Type B pancreatic cell (in vitro differentiated cells): ENCODE results near the gene MGMT. TPM values are rescaled to one million over a fixed set of nuclear protein-coding genes. Genes with fewer than 3 reads are reported as not detected.

Source experiments
- DNase-seq: peaks from one replicate; pipeline ENCODE4 v3.0.0; 2021; ENCODE audit warnings: mixed read lengths; ENCODE audit not compliant: unreplicated experiment; ENCODE audit errors: extremely low spot score
- H3K27ac Mint-ChIP-seq: 2 replicates; pipeline ENCODE4 v1.8.0; 2021; ENCODE audit warnings: mild to moderate bottlenecking, mixed read lengths
- H3K27me3 Mint-ChIP-seq: 2 replicates; pipeline ENCODE4 v1.8.0; 2021; ENCODE audit warnings: mixed read lengths
- H3K36me3 Mint-ChIP-seq: 2 replicates; pipeline ENCODE4 v1.8.0; 2021; ENCODE audit warnings: mixed read lengths
- H3K4me1 Mint-ChIP-seq: one replicate; pipeline ENCODE4 v1.8.0; 2021; ENCODE audit warnings: mixed read lengths; ENCODE audit not compliant: unreplicated experiment
- H3K4me3 Mint-ChIP-seq: 2 replicates; pipeline ENCODE4 v1.8.0; 2021; ENCODE audit warnings: mild to moderate bottlenecking, mixed read lengths
- H3K9me3 Mint-ChIP-seq: 2 replicates; pipeline ENCODE4 v1.8.0; 2021; ENCODE audit warnings: mixed read lengths
- total RNA-seq: library from RNA; stranded (reverse); gene quantifications from 2 replicates; pipeline ENCODE4 v1.2.1, GENCODE V29; 2021; ENCODE audit warnings: low replicate concordance
- TF ChIP-seq, protein P1 (sequence below): fragments of 200-600 bp; sonication (generic); conservative IDR thresholded peaks from 2 replicates; pipeline ENCODE4 v1.5.0; 2021; ENCODE audit warnings: antibody characterized with exemption, mild to moderate bottlenecking

The MGMT gene
- total RNA-seq, 1 donor from 2014 or later, result 18.8 TPM

- DNase-seq, result peak; percentile 55
- H3K4me3 Mint-ChIP-seq, result no peak overlapping the region
- no peak overlapping the region for H3K27ac Mint-ChIP-seq
Observed at GRCh38 chr10:129742742-129743550, 275.9 kb downstream of the MGMT start.

GRCh38 chr10:129743738-129744133, 276.7 kb downstream of the MGMT start:
- no peak for DNase-seq
- TF ChIP-seq, protein P1, sequence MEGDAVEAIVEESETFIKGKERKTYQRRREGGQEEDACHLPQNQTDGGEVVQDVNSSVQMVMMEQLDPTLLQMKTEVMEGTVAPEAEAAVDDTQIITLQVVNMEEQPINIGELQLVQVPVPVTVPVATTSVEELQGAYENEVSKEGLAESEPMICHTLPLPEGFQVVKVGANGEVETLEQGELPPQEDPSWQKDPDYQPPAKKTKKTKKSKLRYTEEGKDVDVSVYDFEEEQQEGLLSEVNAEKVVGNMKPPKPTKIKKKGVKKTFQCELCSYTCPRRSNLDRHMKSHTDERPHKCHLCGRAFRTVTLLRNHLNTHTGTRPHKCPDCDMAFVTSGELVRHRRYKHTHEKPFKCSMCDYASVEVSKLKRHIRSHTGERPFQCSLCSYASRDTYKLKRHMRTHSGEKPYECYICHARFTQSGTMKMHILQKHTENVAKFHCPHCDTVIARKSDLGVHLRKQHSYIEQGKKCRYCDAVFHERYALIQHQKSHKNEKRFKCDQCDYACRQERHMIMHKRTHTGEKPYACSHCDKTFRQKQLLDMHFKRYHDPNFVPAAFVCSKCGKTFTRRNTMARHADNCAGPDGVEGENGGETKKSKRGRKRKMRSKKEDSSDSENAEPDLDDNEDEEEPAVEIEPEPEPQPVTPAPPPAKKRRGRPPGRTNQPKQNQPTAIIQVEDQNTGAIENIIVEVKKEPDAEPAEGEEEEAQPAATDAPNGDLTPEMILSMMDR, result no peak
- Mint-ChIP-seq H3K27me3 (no peaks in the 10 kb centered on the region), H3K9me3 (peaks cover 9% of the 10 kb centered on the region), H3K4me1 (no peaks in the 10 kb centered on the region), H3K4me3 (no peak overlapping the region), H3K27ac (no peak overlapping the region), H3K36me3 (peaks cover 10% of the 10 kb centered on the region)

More at GRCh38 chr10:129742742-129743550, 275.9 kb downstream of the MGMT start:
- H3K4me1 Mint-ChIP-seq, result no peaks in the 10 kb centered on the region
- peaks cover 1% of the 10 kb centered on the region for H3K9me3 Mint-ChIP-seq
- TF ChIP-seq, protein P1, result no peak
- no peaks in the 10 kb centered on the region for H3K27me3 Mint-ChIP-seq
- peaks cover 7% of the 10 kb centered on the region for H3K36me3 Mint-ChIP-seq

- peaks cover 16% of the 10 kb centered on the region for H3K9me3 Mint-ChIP-seq
- H3K27ac Mint-ChIP-seq, result no peak overlapping the region
- peak; percentile 55 for DNase-seq
- no peak overlapping the region for H3K4me3 Mint-ChIP-seq
- TF ChIP-seq, protein P1, result no peak
- H3K27me3 Mint-ChIP-seq, result no peaks in the 10 kb centered on the region
- peaks cover 10% of the 10 kb centered on the region for H3K36me3 Mint-ChIP-seq
- no peaks in the 10 kb centered on the region for H3K4me1 Mint-ChIP-seq
Observed at GRCh38 chr10:129744134-129745111, 277.4 kb downstream of the MGMT start.

- peaks cover 10% of the 10 kb centered on the region for H3K36me3 Mint-ChIP-seq
- no peak for DNase-seq
- H3K27me3 Mint-ChIP-seq, result no peaks in the 10 kb centered on the region
- no peak overlapping the region for H3K4me3 Mint-ChIP-seq
- H3K9me3 Mint-ChIP-seq, result peaks cover 19% of the 10 kb centered on the region
- H3K4me1 Mint-ChIP-seq, result no peaks in the 10 kb centered on the region
- TF ChIP-seq, protein P1, result no peak
- no peak overlapping the region for H3K27ac Mint-ChIP-seq
Observed at GRCh38 chr10:129745186-129745750, 278.2 kb downstream of the MGMT start.

GRCh38 chr10:129754211-129755050, 287.4 kb downstream of the MGMT start:
- peak; percentile 40 for DNase-seq
- H3K4me3 Mint-ChIP-seq, result no peak overlapping the region
- H3K27me3 Mint-ChIP-seq, result no peaks in the 10 kb centered on the region
- H3K27ac Mint-ChIP-seq, result no peak overlapping the region
- H3K36me3 Mint-ChIP-seq, result no peaks in the 10 kb centered on the region
- peaks cover 4% of the 10 kb centered on the region for H3K9me3 Mint-ChIP-seq
- TF ChIP-seq, protein P1, result no peak
- H3K4me1 Mint-ChIP-seq, result no peaks in the 10 kb centered on the region
